ENCODE results near the gene PDZD4. TPM values are rescaled to one million over a fixed set of nuclear protein-coding genes. Genes with fewer than 3 reads are reported as not detected.

Gene PDZD4
- total RNA-seq, 1 donor from 2014 or later = 9.9 TPM

DNA sequence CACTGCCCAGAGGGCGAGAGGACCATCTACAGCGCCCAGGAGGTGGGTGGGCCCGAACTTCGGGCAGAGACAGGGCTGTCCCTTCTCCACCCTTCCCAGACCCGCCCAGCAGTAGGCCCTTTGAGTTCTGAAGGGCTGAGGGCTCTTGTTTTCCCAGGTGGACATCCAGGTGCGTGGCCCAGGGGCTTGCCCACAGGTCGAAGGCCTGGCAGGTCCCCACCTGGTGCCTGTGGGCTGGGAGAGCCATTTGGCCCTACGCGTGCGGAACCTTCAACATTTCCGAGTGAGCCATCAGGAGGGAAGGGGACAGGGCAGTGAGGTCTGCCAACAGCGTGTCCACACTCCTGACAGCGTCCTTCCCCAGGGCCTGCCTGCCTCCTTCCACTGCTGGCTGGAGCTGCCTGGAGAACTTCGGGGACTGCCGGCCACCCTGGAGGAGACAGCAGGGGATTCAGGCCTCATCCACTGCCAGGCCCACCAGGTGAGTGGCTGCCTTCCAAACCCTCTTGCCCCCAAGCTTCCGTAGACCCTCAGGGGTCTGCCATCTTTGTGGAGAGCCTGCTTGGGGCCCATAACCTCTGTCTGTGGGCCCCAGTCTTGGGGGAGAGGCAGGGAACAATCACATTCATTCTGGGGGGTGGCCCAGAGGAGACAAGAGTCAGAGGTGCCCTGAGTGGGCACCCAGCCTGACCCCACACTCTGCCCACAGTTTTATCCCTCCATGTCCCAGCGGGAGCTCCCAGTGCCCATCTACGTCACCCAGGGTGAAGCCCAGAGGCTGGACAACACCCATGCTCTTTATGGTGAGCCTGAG lies 59.5 kb downstream of the PDZD4 start:
- no peak for DNase-seq (ENCODE audit: low read depth)
- Histone ChIP-seq H3K9me3 (ENCODE audit: insufficient read depth, low read depth, low read length) (no peaks in the 10 kb centered on the region), H4K20me1 (ENCODE audit: insufficient read depth, low read length) (no peaks in the 10 kb centered on the region), H3K9ac (ENCODE audit: low read length) (no peak overlapping the region), H2AFZ (ENCODE audit: low read depth, low read length) (no peak overlapping the region), H3K36me3 (ENCODE audit: insufficient read depth, low read length) (no peaks in the 10 kb centered on the region), H3K27me3 (ENCODE audit: insufficient read depth, low read length) (no peaks in the 10 kb centered on the region), H3K4me2 (ENCODE audit: low read length) (no peak overlapping the region), H3K4me1 (ENCODE audit: insufficient read depth, low read length) (peaks cover 11% of the 10 kb centered on the region), H3K79me2 (ENCODE audit: insufficient read depth, low read length) (no peaks in the 10 kb centered on the region), H3K27ac (ENCODE audit: low read depth, low read length) (no peak overlapping the region), H3K4me3 (ENCODE audit: insufficient read depth, low read depth, low read length) (no peak overlapping the region)
- no peaks in the 10 kb centered on the region for H3K4me1 Mint-ChIP-seq (ENCODE audit: low read depth, unreplicated experiment)
- TF ChIP-seq, protein P1, sequence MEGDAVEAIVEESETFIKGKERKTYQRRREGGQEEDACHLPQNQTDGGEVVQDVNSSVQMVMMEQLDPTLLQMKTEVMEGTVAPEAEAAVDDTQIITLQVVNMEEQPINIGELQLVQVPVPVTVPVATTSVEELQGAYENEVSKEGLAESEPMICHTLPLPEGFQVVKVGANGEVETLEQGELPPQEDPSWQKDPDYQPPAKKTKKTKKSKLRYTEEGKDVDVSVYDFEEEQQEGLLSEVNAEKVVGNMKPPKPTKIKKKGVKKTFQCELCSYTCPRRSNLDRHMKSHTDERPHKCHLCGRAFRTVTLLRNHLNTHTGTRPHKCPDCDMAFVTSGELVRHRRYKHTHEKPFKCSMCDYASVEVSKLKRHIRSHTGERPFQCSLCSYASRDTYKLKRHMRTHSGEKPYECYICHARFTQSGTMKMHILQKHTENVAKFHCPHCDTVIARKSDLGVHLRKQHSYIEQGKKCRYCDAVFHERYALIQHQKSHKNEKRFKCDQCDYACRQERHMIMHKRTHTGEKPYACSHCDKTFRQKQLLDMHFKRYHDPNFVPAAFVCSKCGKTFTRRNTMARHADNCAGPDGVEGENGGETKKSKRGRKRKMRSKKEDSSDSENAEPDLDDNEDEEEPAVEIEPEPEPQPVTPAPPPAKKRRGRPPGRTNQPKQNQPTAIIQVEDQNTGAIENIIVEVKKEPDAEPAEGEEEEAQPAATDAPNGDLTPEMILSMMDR (IDR thresholded peaks at IDR 0.05; ENCODE audit: insufficient read depth, low read depth, low read length) = no peak
- no peak for TF ChIP-seq EZH2 (IDR thresholded peaks at IDR 0.05; ENCODE audit: insufficient read depth, low read length)
- no peaks in the 10 kb centered on the region for H3K27me3 Mint-ChIP-seq (ENCODE audit: low read depth, unreplicated experiment)
- FAIRE-seq = no peak
- no peaks in the 10 kb centered on the region for H3K9me3 Mint-ChIP-seq (ENCODE audit: unreplicated experiment)
- H3K36me3 Mint-ChIP-seq (ENCODE audit: low read depth, unreplicated experiment) = no peaks in the 10 kb centered on the region
- no peak overlapping the region for H3K4me3 Mint-ChIP-seq (ENCODE audit: unreplicated experiment)
- H3K27ac Mint-ChIP-seq (ENCODE audit: unreplicated experiment) = no peak overlapping the region

DNA sequence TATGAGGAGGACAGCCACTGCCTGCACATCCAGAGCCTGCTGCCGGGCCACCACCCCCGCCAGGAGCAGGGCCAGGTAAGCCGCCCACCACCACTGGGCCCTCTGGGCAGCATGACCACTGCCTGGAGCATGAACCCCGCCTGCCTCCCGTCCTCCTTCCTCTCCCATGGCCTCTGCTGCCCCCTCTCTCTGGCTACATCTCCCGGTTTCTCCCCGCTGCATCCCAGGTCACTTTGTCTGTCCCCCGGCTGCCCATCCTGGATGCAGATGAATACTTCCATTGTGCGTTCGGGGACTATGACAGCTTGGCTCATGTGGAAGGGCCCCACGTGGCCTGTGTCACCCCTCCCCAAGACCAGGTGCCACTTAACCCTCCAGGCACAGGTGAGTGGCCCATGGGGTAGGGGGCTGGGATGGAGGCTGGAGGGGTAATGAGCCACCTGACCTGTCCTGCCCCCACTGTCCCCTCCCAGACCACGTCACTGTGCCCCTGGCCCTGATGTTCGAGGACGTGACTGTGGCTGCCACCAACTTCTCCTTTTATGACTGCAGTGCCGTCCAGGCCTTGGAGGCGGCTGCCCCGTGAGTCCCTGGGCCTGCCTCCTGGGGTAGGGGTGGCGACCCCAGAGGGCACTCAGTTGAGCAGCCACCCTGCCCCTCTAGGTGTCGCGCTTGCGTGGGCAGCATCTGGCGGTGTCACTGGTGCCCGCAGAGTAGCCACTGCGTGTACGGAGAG lies 60.3 kb downstream of the PDZD4 start:
- Histone ChIP-seq H3K4me3 (ENCODE audit: insufficient read depth, low read depth, low read length) (no peak overlapping the region), H3K27me3 (ENCODE audit: insufficient read depth, low read length) (no peaks in the 10 kb centered on the region), H3K36me3 (ENCODE audit: insufficient read depth, low read length) (no peaks in the 10 kb centered on the region), H4K20me1 (ENCODE audit: insufficient read depth, low read length) (no peaks in the 10 kb centered on the region), H3K79me2 (ENCODE audit: insufficient read depth, low read length) (no peaks in the 10 kb centered on the region), H3K9ac (ENCODE audit: low read length) (no peak overlapping the region), H3K27ac (ENCODE audit: low read depth, low read length) (no peak overlapping the region), H3K4me2 (ENCODE audit: low read length) (no peak overlapping the region), H3K9me3 (ENCODE audit: insufficient read depth, low read depth, low read length) (no peaks in the 10 kb centered on the region), H3K4me1 (ENCODE audit: insufficient read depth, low read length) (peaks cover 18% of the 10 kb centered on the region), H2AFZ (ENCODE audit: low read depth, low read length) (no peak overlapping the region)
- Mint-ChIP-seq H3K9me3 (ENCODE audit: unreplicated experiment) (no peaks in the 10 kb centered on the region), H3K4me1 (ENCODE audit: low read depth, unreplicated experiment) (no peaks in the 10 kb centered on the region), H3K4me3 (ENCODE audit: unreplicated experiment) (no peak overlapping the region), H3K27me3 (ENCODE audit: low read depth, unreplicated experiment) (no peaks in the 10 kb centered on the region), H3K36me3 (ENCODE audit: low read depth, unreplicated experiment) (no peaks in the 10 kb centered on the region), H3K27ac (ENCODE audit: unreplicated experiment) (no peak overlapping the region)
- FAIRE-seq (no peak), DNase-seq (ENCODE audit: low read depth) (no peak)
- TF ChIP-seq, protein P1 (IDR thresholded peaks at IDR 0.05; ENCODE audit: insufficient read depth, low read depth, low read length) = no peak
- TF ChIP-seq EZH2 (IDR thresholded peaks at IDR 0.05; ENCODE audit: insufficient read depth, low read length) = no peak
